GM12873 (cell line): ENCODE data around the gene CLIP4.

Source experiments
- CTCF ChIP-seq: IDR thresholded peaks from 2 replicates; pipeline ENCODE4 v1.5.1; 2012; ENCODE audit warnings: low read depth, mild to moderate bottlenecking, moderate library complexity, low read length, control low read depth; ENCODE audit not compliant: insufficient read depth; ENCODE audit errors: missing control alignments

The CLIP4 gene

GRCh38 chr2:29080886-29081743 lies 34.1 kb upstream of the CLIP4 start:
- TF ChIP-seq CTCF = no peak

- no peak for TF ChIP-seq CTCF
Observed at GRCh38 chr2:29082804-29083495, 32.3 kb upstream of the CLIP4 start.

GRCh38 chr2:29084554-29084953 lies 30.7 kb upstream of the CLIP4 start:
- TF ChIP-seq CTCF = no peak

- no peak for TF ChIP-seq CTCF
Observed at GRCh38 chr2:29096969-29097368, 18.2 kb upstream of the CLIP4 start.

GRCh38 chr2:29097569-29097968 lies 17.6 kb upstream of the CLIP4 start:
- TF ChIP-seq CTCF = no peak

- no peak for TF ChIP-seq CTCF
Observed at GRCh38 chr2:29100564-29100963, 14.7 kb upstream of the CLIP4 start.

- TF ChIP-seq CTCF = no peak
Observed at GRCh38 chr2:29104688-29105087, 10.5 kb upstream of the CLIP4 start.
